Measurements from ENCODE around the gene NRG3.

The NRG3 gene

DNA sequence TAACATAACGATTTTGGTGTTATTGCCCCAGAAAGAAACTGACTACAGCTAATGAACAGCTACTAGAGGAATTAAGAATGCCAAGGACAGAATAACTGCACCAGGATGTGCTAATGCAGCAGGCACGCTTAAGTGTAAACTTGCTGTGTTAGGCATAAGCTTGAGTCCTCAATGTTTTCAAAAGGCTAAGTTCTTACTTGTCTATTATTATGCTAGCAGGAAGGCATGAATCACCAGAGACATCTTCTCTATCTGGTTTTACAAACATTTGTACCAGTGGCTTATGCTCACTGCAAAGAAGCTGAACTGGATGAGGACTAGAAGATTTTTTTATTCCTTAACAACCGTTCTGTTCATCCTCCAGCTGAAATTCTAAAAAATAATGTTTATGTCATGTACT lies 1035.3 kb downstream of the NRG3 start:
- TF ChIP-seq, protein P1, sequence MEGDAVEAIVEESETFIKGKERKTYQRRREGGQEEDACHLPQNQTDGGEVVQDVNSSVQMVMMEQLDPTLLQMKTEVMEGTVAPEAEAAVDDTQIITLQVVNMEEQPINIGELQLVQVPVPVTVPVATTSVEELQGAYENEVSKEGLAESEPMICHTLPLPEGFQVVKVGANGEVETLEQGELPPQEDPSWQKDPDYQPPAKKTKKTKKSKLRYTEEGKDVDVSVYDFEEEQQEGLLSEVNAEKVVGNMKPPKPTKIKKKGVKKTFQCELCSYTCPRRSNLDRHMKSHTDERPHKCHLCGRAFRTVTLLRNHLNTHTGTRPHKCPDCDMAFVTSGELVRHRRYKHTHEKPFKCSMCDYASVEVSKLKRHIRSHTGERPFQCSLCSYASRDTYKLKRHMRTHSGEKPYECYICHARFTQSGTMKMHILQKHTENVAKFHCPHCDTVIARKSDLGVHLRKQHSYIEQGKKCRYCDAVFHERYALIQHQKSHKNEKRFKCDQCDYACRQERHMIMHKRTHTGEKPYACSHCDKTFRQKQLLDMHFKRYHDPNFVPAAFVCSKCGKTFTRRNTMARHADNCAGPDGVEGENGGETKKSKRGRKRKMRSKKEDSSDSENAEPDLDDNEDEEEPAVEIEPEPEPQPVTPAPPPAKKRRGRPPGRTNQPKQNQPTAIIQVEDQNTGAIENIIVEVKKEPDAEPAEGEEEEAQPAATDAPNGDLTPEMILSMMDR (IDR thresholded peaks at IDR 0.05) = no peak
- Histone ChIP-seq H3K27ac (no peak overlapping the region), H3K4me3 (no peak overlapping the region)
- DNase-seq (ENCODE audit: low spot score) = no peak

DNA sequence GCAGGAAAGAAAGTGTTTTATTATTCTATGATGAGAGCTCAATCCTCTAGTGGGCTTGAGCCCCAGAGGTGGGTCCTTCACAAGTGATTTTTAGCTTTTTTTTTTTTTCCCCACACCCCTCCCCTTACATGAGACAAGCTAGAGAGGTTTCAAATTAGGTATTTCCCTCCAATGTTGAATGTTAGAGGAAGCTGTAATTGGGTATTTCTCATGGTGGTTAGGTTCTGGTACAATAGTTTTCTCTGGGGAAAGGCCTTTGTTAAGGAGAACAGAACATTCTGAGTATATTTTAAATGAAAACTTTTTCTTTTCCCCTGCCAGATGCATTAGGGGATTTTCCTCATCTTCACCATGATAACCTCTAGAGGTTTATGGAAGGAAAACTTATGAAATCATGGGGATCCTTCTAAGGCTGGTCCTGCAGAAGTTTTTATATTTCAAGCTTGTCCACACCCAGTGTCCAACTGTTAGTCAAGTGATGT lies 1039.7 kb downstream of the NRG3 start:
- Histone ChIP-seq H3K4me3 (no peak overlapping the region), H3K27ac (no peak overlapping the region)
- TF ChIP-seq, protein P1 (IDR thresholded peaks at IDR 0.05) = no peak

GRCh38 chr10:82916941-82917340 lies 1041.9 kb downstream of the NRG3 start:
- Histone ChIP-seq H3K4me3 (no peak overlapping the region), H3K27ac (no peak overlapping the region)
- DNase-seq (ENCODE audit: low spot score) = no peak
- TF ChIP-seq, protein P1 (IDR thresholded peaks at IDR 0.05) = no peak

More for the DNA sequence above, 1039.7 kb downstream of the NRG3 start:
- no peak for DNase-seq (ENCODE audit: low spot score)

DNA sequence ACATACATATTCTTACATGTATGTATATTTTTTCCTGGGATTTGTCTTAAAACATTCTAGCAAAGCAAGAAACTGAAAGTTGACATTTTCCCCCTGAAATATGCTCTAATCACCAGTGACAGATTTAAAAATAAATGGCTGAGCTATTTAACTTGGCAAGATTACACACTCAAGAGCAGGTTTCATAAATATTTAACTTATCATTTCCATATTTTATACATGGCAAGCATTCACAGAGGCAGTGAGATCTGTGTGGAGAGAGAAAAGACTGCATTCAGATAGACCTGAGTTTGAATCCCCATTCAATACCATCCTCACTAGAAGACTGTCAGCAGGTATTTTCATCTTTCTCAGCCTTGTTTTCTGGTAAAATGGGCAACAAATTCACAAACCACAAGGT lies 1043.0 kb downstream of the NRG3 start:
- no peak for DNase-seq (ENCODE audit: low spot score)
- TF ChIP-seq, protein P1 (IDR thresholded peaks at IDR 0.05) = no peak
- Histone ChIP-seq H3K27ac (no peak overlapping the region), H3K4me3 (no peak overlapping the region)

DNA sequence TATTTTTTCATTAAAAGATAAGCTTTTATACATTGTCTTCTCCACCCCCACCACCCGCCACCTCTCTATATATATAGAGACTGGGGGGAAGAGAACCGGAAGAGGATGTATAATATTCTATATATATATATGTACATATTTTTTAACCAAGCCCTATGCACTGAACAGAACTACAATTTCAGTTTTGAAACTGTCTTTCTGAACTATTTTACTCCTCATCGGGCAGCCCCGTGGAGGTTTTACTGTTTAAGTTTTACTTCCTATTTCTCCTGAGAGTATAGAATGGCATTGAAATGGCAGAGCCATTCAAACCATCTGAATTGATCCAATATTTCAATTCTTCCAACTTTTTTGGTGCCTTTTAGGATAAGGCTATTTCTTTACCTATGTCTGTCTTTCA lies 1047.1 kb downstream of the NRG3 start:
- no peak for DNase-seq (ENCODE audit: low spot score)
- Histone ChIP-seq H3K27ac (no peak overlapping the region), H3K4me3 (no peak overlapping the region)
- TF ChIP-seq, protein P1 (IDR thresholded peaks at IDR 0.05) = no peak

GRCh38 chr10:82922755-82923154 lies 1047.8 kb downstream of the NRG3 start:
- TF ChIP-seq, protein P1 (IDR thresholded peaks at IDR 0.05) = no peak
- DNase-seq (ENCODE audit: low spot score) = no peak
- Histone ChIP-seq H3K4me3 (no peak overlapping the region), H3K27ac (no peak overlapping the region)

DNA sequence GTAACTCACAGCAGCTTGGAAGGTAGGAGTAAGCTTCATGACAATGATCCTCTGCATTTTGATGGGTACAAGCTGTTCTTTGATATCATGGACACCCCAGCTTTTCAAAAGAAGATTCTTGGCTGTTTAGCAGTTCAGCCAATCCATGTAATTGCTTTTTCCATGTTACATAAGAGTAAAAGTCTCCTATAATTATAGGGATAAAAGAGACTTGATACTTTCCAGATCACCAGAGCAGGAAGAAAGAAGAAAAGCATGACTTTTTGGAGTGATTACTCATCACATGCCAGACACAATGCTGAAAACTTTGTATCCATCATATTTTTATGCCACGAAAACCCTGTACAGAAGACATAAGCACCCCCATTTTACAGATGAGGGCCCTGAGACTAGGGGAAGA lies 1049.7 kb downstream of the NRG3 start:
- TF ChIP-seq, protein P1 (IDR thresholded peaks at IDR 0.05) = no peak
- no peak for DNase-seq (ENCODE audit: low spot score)
- H3K4me3 ChIP-seq = no peak overlapping the region
- H3K27ac ChIP-seq = no peak overlapping the region
